Mesodermal cell (in vitro differentiated cells): ENCODE data around the gene CD48.
"Not testable (repeated sequence)": the region's sequence is repeated elsewhere in the genome, so short reads cannot be mapped to it uniquely, and the experiment has no call there.

Experiments
- H3K27ac ChIP-seq: 2 replicates; pipeline ENCODE4 v1.7.0; 2013; ENCODE audit warnings: mild to moderate bottlenecking, low read depth, low read length, moderate library complexity; ENCODE audit not compliant: severe bottlenecking
- H3K36me3 ChIP-seq: 2 replicates; pipeline ENCODE4 v1.7.1; 2013; ENCODE audit warnings: mild to moderate bottlenecking, low read length, moderate library complexity; ENCODE audit not compliant: control insufficient read depth, insufficient read depth
- H3K4me1 ChIP-seq: one replicate; pipeline ENCODE4 v1.7.1; 2013; ENCODE audit warnings: mild to moderate bottlenecking, low read length; ENCODE audit not compliant: insufficient read depth, control insufficient read depth, poor library complexity, severe bottlenecking
- H3K4me3 ChIP-seq: 2 replicates; pipeline ENCODE4 v1.7.0; 2013; ENCODE audit warnings: low read length, control low read depth, mild to moderate bottlenecking; ENCODE audit not compliant: insufficient read depth, poor library complexity, severe bottlenecking; ENCODE audit errors: extremely low read depth
- H3K9me3 ChIP-seq: 2 replicates; pipeline ENCODE4 v1.7.1; 2013; ENCODE audit warnings: mild to moderate bottlenecking, low read length, moderate library complexity; ENCODE audit not compliant: control insufficient read depth
- WGBS, 2 experiments: methylation state at CpG; one replicate each; pipeline ENCODE4 v1.1.5; 2013; ENCODE audit warnings: missing lambda C conversion rate in 2 of 2; ENCODE audit not compliant: insufficient coverage in 2 of 2; 5-methylcytosine and 5-hydroxymethylcytosine counted together

CD48 gene

DNA sequence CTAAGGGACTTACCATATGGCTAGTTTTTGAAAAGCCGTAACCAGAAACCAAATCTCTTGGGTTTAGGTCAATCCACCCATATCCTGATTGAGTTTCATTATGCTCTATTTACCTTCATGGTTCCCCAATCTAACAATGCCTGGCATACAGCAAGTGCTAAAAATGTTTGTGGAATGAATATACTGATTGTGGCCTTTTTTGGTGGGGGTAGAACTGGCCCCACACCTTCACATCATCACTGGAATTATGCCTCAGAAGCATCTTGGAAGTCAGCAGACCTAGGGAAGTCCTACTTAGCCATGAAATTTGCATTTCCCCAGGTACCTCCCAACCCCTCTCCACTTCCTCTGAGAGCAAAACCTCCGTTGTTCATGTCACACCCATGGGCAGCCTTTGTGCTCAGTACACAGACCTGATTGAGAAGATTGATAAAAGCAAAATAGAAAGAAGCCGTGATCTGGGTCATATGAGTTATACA, 47.0 kb downstream of the CD48 start:
- H3K9me3 ChIP-seq, result peaks cover 3% of the 10 kb centered on the region
- H3K27ac ChIP-seq, result no peak overlapping the region
- WGBS, 2 experiments, result 100% methylated on average over 1 of the region's 3 CpGs; no CpG with 5 or more reads in 1 of the 2 experiments
- H3K36me3 ChIP-seq, result no peaks in the 10 kb centered on the region
- H3K4me3 ChIP-seq, result no peak overlapping the region
- peaks cover 6% of the 10 kb centered on the region for H3K4me1 ChIP-seq

DNA sequence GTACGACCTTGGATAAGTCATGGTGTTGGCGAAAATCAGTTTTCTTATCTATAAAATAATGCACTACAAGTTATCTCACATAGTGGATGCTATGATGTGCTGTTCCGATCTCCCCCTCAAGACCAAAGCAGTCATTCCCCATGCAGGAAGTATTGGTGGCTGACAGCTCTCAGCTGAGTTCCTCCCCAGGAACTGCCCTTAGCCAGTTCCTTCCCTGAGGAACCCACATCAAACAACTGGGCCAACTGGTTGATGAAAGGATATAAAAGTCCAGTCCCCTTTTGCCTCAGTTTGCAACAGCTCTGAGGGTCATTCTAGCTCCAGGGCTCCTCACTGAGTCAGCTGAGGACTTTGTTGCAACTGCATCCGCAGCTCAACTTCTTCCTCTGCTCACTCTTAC, 48.7 kb downstream of the CD48 start:
- Histone ChIP-seq H3K27ac (no peak overlapping the region), H3K4me3 (no peak overlapping the region), H3K9me3 (peaks cover 3% of the 10 kb centered on the region), H3K36me3 (no peaks in the 10 kb centered on the region), H3K4me1 (peaks cover 14% of the 10 kb centered on the region)
- 100% methylated on average over 1 to 2 of the region's 4 CpGs for WGBS, 2 experiments

DNA sequence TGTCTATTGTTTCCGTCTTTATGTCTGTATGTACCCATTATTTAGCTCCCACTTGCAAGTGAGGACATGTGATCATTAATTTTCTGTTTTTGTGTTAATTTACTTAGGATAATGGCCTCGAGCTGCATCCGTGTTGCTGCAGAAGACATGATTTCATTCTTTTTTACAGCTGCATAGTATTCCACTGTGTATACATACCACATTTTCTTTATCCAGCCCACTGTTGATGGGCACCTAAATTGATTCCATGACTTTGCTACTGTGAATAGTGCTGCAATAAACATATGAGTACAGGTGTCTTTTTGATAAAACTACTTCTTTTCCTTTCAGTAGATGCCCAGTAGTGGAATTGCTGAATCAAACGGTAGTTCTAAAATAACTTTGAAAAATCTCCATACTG, 52.1 kb downstream of the CD48 start:
- 100% methylated on average over 1 of the region's 4 CpGs; no CpG with 5 or more reads in 1 of the 2 experiments for WGBS, 2 experiments
- Histone ChIP-seq H3K27ac (no peak overlapping the region), H3K4me1 (peaks cover 11% of the 10 kb centered on the region), H3K36me3 (no peaks in the 10 kb centered on the region), H3K9me3 (peaks cover 3% of the 10 kb centered on the region), H3K4me3 (no peak overlapping the region)

DNA sequence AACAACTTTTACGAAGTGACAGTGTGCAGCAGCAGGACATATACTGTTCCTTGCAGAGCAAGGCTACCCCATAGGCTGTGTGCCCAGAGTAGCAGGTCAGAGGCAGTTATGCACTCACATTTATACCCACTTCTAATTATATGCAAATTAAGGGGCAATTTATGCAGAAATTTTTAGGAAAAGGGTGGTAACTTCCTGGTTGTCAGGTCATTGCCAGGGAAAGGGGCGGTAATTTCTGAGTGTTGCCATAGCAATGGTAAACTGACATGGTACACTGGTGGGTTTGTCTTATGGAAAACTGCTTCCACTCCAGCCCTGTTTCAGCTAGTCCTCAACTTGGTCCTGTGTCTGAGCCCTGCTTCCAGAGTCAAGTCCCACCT, 52.8 kb downstream of the CD48 start:
- H3K4me1 ChIP-seq, result peaks cover 17% of the 10 kb centered on the region
- H3K36me3 ChIP-seq, result no peaks in the 10 kb centered on the region
- peak overlapping the region; percentile 51 for H3K27ac ChIP-seq
- WGBS, 2 experiments, result 96 to 100% methylated on average over 2 of the region's 2 CpGs
- H3K9me3 ChIP-seq, result peaks cover 3% of the 10 kb centered on the region
- no peak overlapping the region for H3K4me3 ChIP-seq

DNA sequence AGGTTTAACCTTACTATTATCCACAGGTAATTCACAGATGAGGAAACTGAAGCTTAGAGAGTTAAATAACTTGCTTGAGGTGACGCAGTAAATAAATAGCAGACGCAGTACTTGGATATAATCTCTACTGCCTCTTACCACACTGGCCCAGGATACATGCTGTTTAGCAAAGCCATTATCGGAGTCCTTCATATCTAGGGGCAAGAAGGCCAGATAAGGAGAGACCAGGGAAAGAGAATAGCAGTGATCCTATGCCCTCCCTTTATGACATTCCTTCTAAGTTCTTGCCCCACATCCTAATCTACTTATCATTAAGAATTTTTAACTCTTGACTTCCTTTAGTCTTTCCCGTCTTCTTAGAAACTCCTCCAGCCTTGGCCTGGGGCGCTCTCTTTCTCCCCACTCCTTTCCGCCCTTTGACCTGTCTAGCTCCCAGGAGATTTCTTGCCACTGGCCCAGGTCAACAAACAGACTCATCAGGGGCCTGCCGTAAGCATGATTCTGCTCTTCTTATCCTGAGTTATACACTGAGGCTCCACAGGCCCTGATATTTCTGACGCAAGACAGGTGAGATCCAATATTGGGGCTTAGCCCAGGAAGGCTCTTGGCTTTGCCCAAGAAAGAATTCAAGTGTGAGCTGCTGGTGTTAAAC, 53.3 kb downstream of the CD48 start:
- no peaks in the 10 kb centered on the region for H3K36me3 ChIP-seq
- H3K4me3 ChIP-seq, result no peak overlapping the region
- WGBS, 2 experiments, result 92 to 97% methylated on average over 4 to 7 of the region's 8 CpGs
- peak overlapping the region; percentile 51 for H3K27ac ChIP-seq
- H3K4me1 ChIP-seq, result peaks cover 21% of the 10 kb centered on the region
- H3K9me3 ChIP-seq, result peaks cover 3% of the 10 kb centered on the region

DNA sequence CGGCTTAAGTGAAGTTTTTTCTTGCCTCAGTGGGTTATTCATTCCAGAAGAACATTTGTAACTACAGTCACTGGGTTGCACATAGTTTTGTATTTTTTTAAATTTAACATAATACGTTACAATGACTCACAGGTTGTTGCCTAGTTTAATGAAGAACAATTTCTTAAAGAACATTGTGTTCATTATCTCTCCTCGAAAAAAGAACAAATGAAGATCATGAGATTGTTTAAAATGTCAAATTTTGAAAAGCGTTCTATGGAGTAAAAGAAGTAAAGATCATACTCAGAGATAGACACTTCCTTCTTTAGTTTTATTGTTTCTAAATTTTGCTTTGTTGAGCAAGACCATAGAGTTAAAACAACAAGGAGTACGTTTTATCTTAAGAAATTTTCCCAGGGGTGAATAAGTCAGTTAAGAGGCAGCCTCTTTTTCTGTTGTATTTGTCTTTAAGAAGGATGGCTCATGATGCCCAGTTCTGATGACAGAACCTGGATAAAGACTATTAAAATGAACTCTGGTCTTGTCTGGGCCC, 54.3 kb downstream of the CD48 start:
- peaks cover 27% of the 10 kb centered on the region for H3K4me1 ChIP-seq
- 100% methylated on average over 1 to 3 of the region's 5 CpGs for WGBS, 2 experiments
- peaks cover 3% of the 10 kb centered on the region for H3K9me3 ChIP-seq
- H3K27ac ChIP-seq, result no peak overlapping the region
- no peak overlapping the region for H3K4me3 ChIP-seq
- H3K36me3 ChIP-seq, result no peaks in the 10 kb centered on the region

DNA sequence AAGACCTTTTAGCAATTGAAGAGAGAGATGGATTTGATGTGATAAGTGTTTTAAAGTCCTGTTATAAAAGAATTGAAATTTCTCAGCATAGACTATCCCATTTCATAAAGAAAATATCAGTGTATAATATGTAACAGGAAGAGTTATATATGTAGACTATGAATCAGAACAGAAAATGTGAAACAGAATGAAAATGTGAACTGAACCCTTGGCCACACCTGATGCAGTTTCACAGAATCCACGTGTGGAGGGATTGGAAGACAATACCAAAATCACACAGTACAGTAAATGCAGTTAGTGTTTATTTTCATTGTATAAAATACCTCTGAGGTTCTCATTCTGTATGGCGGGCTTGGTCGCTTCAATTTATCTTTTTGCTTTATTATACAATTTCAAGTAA, 54.9 kb downstream of the CD48 start:
- no peak overlapping the region for H3K27ac ChIP-seq
- WGBS, 2 experiments, result no CpG with 5 or more reads among the region's 3 CpGs

DNA sequence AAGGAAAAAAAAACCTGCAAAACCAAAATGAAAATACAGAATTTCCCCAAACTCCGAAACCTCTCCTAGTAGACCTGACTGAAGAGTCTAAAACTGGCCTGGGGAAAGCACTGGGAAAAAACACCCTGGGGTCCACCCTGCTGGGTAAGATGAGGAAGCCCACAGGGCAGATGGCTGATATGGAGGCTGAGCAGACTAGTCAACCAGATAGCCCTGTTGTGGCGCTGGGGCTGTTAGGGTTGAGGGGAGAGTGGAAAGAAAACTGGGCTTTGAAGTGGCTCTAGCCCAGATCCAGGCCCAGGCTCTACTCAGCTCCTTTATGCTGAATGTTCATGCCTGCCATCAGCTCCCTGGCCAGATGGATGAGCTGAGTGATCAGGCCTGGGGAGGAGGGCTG, 58.0 kb downstream of the CD48 start:
- Histone ChIP-seq H3K36me3 (no peaks in the 10 kb centered on the region), H3K4me1 (peaks cover 40% of the 10 kb centered on the region), H3K9me3 (peaks cover 2% of the 10 kb centered on the region), H3K4me3 (no peak overlapping the region), H3K27ac (no peak overlapping the region)
- 83% methylated on average over 1 of the region's 2 CpGs; no CpG with 5 or more reads in 1 of the 2 experiments for WGBS, 2 experiments

More for the DNA sequence above, 54.9 kb downstream of the CD48 start:
- Histone ChIP-seq H3K36me3 (no peaks in the 10 kb centered on the region), H3K4me3 (no peak overlapping the region), H3K9me3 (peaks cover 3% of the 10 kb centered on the region), H3K4me1 (peaks cover 30% of the 10 kb centered on the region)

DNA sequence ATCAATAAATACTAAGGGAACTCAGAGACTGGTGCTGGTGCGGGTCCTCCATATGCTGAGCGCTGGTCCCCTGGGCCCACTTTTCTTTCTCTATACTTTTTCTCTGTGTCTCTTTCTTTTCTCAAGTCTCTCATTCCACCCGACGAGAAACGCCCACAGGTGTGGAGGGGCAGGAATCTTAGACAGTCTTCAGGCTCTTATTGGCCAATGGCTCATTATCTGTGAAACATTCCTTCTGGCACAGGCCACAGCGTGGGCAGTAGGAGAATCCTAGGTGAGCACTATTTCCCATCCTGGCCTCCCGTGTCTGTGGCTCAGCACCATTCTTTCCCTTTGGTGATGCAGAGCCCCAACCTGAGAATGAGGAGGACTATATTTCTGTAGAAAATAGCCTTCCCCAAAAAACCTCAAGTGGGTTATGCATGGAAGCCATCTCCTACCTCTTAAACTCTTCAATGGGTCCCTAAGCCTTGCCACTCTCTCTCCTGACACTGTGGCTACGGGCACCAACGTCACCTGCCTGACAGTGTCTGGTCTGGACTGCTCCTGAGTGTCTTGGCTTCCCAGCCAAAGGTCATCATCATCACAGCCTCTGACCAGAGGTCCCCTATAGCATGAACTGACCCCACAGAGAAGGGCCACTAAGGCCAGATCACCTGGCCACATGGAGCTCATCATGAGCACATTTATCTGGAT, 58.5 kb downstream of the CD48 start:
- Histone ChIP-seq H3K36me3 (no peaks in the 10 kb centered on the region), H3K4me3 (no peak overlapping the region), H3K4me1 (peaks cover 35% of the 10 kb centered on the region), H3K9me3 (peaks cover 2% of the 10 kb centered on the region), H3K27ac (no peak overlapping the region)
- 84 to 95% methylated on average over 7 to 8 of the region's 9 CpGs for WGBS, 2 experiments

DNA sequence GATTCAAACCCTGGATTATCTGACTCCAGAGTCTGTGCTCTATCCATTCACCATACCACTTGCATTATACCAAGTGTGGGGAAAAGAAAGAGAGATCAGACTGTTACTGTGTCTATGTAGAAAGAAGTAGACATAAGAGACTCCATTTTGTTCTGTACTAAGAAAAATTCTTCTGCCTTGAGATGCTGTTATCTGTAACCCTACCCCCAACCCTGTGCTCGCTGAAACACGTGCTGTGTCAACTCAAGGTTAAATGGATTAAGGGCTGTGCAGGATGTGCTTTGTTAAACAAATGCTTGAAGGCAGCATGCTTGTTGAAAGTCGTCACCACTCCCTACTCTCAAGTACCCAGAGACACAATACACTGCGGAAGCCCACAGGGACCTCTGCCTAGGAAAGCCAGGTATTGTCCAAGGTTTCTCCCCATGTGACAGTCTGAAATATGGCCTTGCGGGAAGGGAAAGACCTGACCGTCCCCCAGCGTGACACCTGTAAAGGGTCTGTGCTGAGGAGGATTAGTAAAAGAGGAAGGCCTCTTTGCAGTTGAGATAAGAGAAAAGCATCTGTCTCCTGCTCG, 59.5 kb downstream of the CD48 start:
- 28 to 39% methylated on average over 4 of the region's 8 CpGs for WGBS, 2 experiments
- H3K27ac ChIP-seq, H3K9me3 ChIP-seq, H3K4me3 ChIP-seq, H3K36me3 ChIP-seq: not testable (repeated sequence)
- peaks cover 30% of the 10 kb centered on the region for H3K4me1 ChIP-seq
